ENCODE results near the gene C6. TPM values are rescaled to one million over a fixed set of nuclear protein-coding genes. Genes with fewer than 3 reads are reported as not detected.

Gene C6
- total and polyA plus RNA-seq, 10 of the 15 experiments (the other 5 are each of a cell fraction or from before 2014, with no cell fraction given): 0.31 TPM; not detected in 9

GRCh38 chr5:41102341-41102740, 111.0 kb downstream of the C6 start (continued):
- no peak for TF ChIP-seq CUX1 (IDR thresholded peaks at IDR 0.05; ENCODE audit: insufficient replicate concordance, low read depth, low read length)

GRCh38 chr5:41097642-41098041, 115.7 kb downstream of the C6 start:
- no peak overlapping the region for H3K27ac ChIP-seq (ENCODE audit: control insufficient read depth, insufficient read depth)
- SMC1A ChIA-PET (ENCODE audit: uncharacterized antibody, unreplicated experiment): no interaction called here
- H3K4me1 ChIP-seq (ENCODE audit: control insufficient read depth, insufficient read depth, low read length): no peaks in the 10 kb centered on the region
- no peak overlapping the region for H3K4me2 ChIP-seq (ENCODE audit: control insufficient read depth, insufficient read depth)
- no peaks in the 10 kb centered on the region for H3K27me3 ChIP-seq (replicated peaks in 1 of 2; ENCODE audit: control insufficient read depth in 2 of 2, insufficient read depth in 2 of 2, low read length in 1 of 2)
- no peaks in the 10 kb centered on the region for H4K20me1 ChIP-seq (ENCODE audit: control insufficient read depth, insufficient read depth)
- no peaks in the 10 kb centered on the region for H3K9me3 ChIP-seq (replicated peaks; ENCODE audit: control insufficient read depth, insufficient read depth, low read length)
- CTCF ChIA-PET: no interaction called here
- ATAC-seq (no peak), FAIRE-seq (no peak), DNase-seq (ENCODE audit: low read depth, low spot score) (no peak)
- intact Hi-C loops (cut with micrococcal nuclease; ENCODE audit: unreplicated experiment): no loop called here
- no peak overlapping the region for H3K4me3 ChIP-seq
- in situ Hi-C loops (cut with MboI): no loop called here
- H2AFZ ChIP-seq (ENCODE audit: control insufficient read depth, low read depth, low read length): no peak overlapping the region
- 0% methylated on average over 2 of the region's 2 CpGs for WGBS (ENCODE audit: insufficient coverage, insufficient replicate concordance, low lambda C conversion rate, missing lambda C conversion rate)
- H3K79me2 ChIP-seq (ENCODE audit: control insufficient read depth, insufficient read depth, low read length): no peaks in the 10 kb centered on the region
- H3K9ac ChIP-seq (ENCODE audit: control insufficient read depth, insufficient read depth, low read length): no peak overlapping the region
- RAD21 ChIA-PET (ENCODE audit: unreplicated experiment): no interaction called here
- POLR2A ChIA-PET: no interaction called here
- BruUV-seq (replicated peaks): no TSS peak
- no peaks in the 10 kb centered on the region for H3K36me3 ChIP-seq (ENCODE audit: control insufficient read depth in 2 of 2, insufficient read depth in 2 of 2, low read length in 1 of 2)
- no peak for TF ChIP-seq RELA (IDR thresholded peaks at IDR 0.05; ENCODE audit: borderline replicate concordance, partially characterized antibody)
- no peak for TF ChIP-seq BCL3 (IDR thresholded peaks at IDR 0.05; ENCODE audit: borderline replicate concordance, insufficient read depth, low read depth, low read length, poor library complexity, severe bottlenecking)
- TF ChIP-seq TCF7 (IDR thresholded peaks at IDR 0.05; ENCODE audit: borderline replicate concordance): no peak
- no peak for TF ChIP-seq MLLT1 (IDR thresholded peaks at IDR 0.05)
- TF ChIP-seq USF2 (IDR thresholded peaks at IDR 0.05; ENCODE audit: borderline replicate concordance, low read depth, low read length): no peak
- TF ChIP-seq PRDM15 (CRISPR knock-in tag; IDR thresholded peaks at IDR 0.05): no peak
- no peak for TF ChIP-seq ZSCAN29 (IDR thresholded peaks at IDR 0.05)
- no peak for TF ChIP-seq ATF7 (IDR thresholded peaks at IDR 0.05; ENCODE audit: low read depth)
